Activated T-helper 1 cell treated with anti-CD3 and anti-CD28 coated beads, Interleukin-2, amount 50 U/mL, for 16 hours (primary cell): ENCODE data around the gene ZNF331.

Experiments used
- DNase-seq, 2 donors: peaks; one replicate each; pipeline ENCODE4 v3.0.0-alpha.2; 2020; ENCODE audit warnings: low read depth in 1 of 2, low spot score in 1 of 2

Gene ZNF331

GRCh38 chr19:53555352-53555751 is 17.4 kb downstream of the ZNF331 start:
- DNase-seq: no peak

DNA sequence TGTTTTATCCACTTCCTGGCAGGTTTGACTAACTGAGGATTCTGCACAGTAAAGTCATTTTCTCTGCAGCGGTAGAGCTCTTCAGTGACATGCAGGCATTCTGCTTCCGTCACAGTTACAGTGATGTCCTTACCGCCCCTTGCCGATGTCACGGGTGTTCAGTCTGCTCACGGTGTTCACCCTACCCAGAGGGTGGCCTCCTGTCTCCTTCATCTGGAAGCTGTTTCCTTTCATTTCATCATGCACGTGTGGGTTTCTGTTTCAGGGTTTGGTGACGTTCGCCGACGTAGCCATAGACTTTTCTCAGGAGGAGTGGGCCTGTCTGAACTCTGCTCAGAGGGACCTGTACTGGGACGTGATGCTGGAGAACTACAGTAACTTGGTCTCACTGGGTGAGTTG is 33.4 kb downstream of the ZNF331 start:
- no peak for DNase-seq

DNA sequence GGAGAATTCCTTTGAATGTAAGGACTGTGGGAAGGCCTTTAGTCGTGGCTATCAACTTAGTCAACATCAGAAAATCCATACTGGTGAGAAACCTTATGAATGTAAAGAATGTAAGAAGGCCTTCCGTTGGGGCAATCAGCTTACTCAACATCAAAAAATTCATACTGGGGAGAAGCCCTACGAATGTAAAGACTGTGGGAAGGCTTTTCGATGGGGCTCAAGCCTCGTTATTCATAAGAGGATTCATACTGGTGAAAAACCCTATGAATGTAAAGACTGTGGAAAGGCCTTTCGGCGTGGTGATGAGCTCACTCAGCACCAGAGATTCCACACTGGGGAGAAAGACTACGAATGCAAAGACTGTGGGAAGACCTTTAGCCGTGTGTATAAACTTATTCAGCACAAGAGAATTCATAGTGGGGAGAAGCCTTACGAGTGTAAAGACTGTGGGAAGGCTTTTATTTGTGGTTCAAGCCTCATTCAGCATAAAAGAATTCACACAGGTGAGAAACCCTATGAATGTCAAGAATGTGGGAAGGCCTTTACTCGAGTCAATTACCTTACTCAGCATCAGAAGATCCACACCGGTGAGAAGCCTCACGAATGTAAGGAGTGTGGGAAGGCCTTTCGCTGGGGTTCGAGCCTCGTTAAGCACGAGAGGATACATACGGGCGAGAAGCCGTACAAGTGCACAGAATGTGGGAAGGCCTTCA is 39.2 kb downstream of the ZNF331 start:
- DNase-seq: no peak

DNA sequence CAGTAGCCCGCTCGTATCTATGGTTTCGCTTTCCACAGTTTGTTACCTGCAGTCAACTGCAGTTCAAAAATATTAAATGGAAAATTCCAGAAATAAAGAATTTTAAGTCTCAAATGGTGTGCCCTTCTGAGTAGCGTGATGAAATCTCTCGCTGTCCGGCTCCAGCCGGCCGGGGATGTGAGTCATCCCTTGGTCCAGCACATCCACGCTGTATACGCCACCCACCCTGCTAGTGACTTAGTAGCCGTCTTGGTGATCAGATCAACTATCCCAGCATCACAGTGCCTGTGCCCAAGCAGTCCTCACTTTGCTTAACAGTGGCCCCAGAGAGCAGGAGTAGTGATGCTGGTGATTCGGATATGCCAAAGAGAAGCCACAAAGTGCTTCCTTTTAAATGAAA is 40.0 kb downstream of the ZNF331 start:
- DNase-seq: no peak

- DNase-seq: no peak
These were observed 41.6 kb downstream of the ZNF331 start for GRCh38 chr19:53579518-53579917.

DNA sequence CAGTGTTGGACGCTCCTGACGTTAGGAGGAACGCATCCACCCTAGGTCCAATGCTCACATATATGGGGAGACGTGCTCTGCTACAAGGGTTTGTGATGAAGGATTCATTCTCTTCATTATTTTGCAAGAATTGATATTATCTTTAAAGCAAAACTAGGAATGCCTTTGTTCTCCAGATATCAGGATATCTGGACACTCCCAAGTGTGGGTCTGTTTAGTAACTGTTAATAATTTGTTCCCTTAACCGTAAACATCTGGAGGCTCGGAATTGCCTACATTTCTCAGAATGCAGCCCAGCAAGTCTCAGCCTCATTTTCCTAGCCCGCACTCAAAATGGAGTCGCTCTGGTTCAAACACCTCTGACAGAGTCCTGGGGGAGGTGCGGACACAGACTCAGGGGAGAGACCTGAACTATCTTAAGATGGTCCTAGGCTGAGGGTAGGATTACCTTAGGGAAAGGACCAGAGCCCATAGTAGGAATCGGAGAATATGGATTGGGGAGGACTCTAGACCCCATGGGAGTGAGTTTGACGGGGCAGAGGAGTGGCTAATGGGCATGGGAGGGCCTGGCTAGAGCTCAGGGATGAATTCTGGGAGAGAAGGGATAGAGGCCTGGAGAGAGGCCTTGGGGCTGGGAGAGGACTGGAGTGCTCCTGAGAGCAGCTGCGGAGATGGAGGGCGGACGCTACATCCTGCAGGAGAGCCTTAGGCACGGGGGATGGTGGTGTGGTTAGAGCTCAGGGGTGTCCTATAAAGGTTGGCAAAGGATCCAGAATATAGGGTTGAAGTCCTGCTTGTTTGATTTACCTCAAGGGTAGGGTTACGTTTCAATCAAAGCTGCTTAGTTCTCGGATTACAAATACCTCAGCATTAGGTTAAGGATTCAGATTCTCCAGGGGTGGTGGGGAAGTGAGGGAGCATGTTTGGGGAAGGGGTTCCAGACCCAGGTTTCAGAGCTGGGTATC is 43.2 kb downstream of the ZNF331 start:
- DNase-seq: no peak

GRCh38 chr19:53581871-53582279 is 43.9 kb downstream of the ZNF331 start:
- DNase-seq: no peak

DNA sequence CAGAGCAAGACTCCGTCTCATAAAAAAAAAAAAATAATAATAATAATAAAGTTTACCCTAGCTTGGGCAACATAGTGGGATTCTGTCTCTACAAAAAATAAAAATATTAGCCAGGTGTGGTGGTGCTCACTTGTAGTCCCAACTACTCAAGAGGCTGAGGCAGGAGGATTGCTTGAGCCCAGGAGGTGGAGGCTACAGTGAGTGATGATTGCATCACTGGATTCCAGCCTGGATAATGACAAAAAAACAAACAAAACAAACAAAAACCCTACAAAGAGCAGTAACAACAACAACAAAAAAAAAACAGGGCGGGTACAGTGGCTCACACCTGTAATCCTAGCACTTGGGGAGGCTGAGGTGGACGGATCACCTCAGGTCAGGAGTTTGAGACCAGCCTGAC is 45.2 kb downstream of the ZNF331 start:
- no peak for DNase-seq

DNA sequence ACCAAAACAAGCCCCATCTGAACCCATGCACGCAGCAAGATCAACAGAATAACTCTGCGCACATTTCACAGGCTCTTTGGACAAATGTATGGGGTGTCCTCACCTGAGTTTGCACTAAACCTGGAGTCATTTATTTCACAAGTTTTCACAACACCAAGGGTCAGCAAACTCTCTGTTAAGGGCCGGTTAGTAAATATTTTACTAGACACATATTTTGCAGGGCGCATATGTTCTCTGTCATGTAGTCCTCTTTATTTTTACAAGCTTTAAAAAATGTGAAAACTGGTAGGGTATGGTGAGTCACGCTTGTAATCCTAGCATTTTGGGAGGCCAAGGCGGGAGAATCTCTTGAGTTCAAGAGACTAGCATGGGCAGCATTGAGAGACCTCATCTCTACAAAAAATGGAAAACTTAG is 48.3 kb downstream of the ZNF331 start:
- DNase-seq: no peak

DNA sequence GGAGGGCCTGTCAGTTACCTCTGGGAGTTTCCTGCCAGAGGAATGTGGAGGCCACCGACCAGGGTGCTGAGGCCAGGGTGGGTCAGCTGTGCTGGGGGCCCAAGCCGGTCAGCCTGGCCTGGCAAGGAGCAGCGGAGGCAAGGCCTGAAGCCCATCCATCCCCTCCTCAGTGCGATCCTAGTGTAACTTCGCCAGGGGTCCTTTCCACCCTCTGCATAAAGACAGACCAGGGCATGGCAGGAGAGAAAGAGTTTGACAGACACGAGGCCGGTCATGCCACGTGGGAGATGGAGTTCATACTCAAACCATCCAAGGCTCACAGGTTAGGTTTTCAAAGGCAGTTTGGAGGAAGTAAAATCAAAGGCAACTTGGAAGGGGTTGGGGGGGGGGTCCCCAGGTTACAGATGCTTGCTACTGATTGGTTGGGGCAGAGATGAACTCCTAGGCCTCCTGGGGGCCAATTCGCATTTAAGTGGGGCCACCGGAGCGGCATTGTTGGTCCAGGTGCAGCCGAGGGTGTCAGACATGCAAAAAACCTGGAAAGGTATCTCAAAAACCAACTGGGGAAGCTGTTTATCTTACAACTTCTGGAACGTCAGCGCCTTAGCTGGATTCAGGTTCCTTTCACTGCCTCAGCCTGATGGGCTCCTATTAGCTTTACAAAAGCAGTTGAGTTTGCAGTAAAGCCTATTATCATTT is 57.0 kb downstream of the ZNF331 start:
- no peak for DNase-seq

GRCh38 chr19:53595510-53595867 is 57.5 kb downstream of the ZNF331 start:
- DNase-seq: no peak

GRCh38 chr19:53596056-53596455 is 58.1 kb downstream of the ZNF331 start:
- no peak for DNase-seq

DNA sequence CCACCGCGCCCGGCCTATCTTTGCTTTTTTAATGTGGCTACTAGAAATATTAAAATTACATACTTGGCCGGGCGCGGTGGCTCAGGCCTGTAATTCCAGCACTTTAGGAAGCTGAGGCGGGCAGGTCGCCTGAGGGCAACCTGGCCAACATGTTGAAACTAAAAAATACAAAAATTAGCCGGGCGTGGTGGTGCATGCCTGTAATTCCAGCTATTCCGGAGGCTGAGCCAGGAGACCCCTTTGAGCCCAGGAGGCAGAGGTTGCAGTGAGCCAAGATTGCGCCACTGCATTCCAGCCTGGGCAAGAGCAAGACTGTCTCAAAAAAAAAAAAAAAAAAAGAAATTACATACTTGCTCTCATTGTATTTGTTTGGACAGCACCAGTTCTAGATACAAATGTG is 59.1 kb downstream of the ZNF331 start:
- DNase-seq: no peak

DNA sequence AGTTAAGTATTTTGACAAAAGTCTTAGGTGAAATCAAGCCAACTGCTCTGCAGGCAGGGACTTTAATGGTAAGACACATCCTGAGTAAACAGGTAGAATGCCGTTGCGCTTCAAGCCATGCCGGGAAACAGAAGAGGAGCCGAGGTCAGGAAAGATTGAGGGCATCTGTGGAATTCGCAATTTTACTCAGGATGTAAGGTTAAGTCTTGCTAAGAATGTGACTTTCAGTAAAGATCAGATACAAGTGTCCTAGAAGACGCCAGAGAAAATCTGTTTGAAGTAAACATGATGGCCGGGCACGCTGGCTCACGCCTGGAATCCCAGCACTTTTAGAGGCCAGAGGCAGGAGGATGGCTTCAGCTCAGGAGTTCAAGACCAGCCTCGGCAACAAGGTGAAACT is 60.4 kb downstream of the ZNF331 start:
- DNase-seq: no peak

GRCh38 chr19:53600217-53600616 is 62.3 kb downstream of the ZNF331 start:
- no peak for DNase-seq

GRCh38 chr19:53606031-53606430 is 68.1 kb downstream of the ZNF331 start:
- DNase-seq: no peak

GRCh38 chr19:53608381-53608780 is 70.4 kb downstream of the ZNF331 start:
- DNase-seq: no peak

DNA sequence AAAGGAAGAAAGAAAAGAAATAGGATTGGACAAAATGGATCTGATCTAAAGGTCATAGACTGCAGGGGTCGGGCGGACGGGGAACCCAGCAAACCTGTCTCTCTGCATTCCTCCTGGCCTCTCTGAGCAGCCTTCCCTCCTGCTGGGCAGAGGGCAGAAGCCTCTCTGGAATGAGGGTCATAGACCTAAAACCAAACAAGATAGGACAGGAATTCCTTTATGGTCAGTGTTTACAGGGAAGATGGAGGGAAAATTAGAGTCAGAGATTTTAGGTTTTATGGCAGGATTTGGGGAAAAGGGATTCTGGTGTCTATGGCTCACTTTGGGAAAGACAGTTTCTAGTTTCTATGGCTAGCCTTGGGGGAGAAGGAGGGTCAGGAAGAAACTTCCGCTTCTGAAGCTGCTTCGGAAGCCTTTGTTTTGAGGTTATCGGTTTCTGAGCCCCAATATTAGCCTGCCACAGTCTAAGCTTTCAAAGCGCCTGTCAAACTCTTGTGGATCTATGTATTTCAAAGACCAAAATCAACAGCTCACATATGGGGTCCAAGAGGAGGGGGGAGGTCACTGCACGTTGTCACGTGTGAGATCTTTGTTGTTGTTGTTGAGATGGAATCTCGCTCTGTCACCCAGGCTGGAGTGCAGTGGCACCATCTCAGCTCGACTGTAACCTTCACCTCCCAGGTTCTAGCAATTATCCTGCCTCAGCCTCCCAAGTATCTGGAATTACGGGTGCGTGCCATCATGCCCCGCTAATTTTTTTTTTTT is 75.0 kb downstream of the ZNF331 start:
- DNase-seq: no peak

DNA sequence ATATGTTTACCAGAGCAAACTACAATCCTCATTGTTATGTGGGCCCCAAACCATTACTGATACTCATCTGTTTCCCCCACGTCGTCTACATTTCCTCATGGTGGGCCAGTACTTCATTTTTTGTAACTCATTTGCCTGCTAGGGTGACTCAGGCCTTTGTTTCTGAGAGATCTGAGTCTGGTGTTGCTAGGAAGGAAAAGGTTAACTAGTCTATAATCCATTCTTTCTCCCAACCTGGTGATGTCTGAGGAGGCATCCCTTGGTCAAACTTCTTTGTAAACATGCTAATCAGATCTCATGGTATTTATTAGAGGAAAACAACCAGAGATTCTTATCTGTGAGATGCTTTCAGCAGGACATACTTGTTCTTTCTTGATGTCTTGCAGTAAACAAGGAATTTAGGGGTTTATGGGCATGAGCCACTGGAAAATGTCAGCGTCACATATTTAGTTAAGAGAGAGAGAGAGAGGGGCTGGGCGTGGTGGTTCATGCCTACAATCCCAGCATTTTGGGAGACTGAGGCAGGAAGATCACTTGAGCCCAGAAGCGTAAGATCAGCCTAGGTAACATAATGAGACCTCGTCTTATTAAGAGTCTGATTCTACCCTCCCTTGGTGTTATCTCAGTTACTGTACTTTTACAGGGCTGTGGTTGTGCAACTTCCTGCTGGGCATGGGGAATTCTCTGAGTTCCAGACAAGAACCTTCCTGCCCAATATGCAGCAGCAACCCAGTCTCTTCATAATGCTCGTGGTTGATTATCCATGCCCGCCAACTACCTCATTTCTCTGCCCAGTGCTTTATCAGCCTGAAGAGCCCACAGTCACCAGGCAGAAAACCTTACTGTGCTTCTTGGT is 84.2 kb downstream of the ZNF331 start:
- DNase-seq: no peak
